ENCODE results near the gene TUBB6. TPM values are rescaled to one million over a fixed set of nuclear protein-coding genes. Genes with fewer than 3 reads are reported as not detected.

TUBB6 gene
- total RNA-seq, 4 donors from 2014 or later, result 61.0 to 164 (median 108) TPM

- Histone ChIP-seq H3K36me3 (no peaks in the 10 kb centered on the region), H3K27me3 (no peaks in the 10 kb centered on the region), H3K27ac (peak overlapping the region; percentile 90 to 97 (median 94)), H3K4me3 (peak overlapping the region; percentile 20 to 37 (median 27)), H3K9me3 (no peaks in the 10 kb centered on the region), H3K4me1 (peaks cover 4 to 24% (median 6%) of the 10 kb centered on the region in 4 donors)
- intact Hi-C loops (cut with DNase I; ENCODE audit: low total_unique reads) (loop anchor here (2.0 to 10.0 kb wide), 3 partner anchors 29 to 387 kb away; no protein-coding TSS in a partner anchor), in situ Hi-C loops (cut with MboI; ENCODE audit: low pct_ligation_motif_present in 1 of 4, low pct_unique_long_range_greater_than_20kb in 1 of 4, low sequenced_read_pairs in 3 of 4) (no loop called here)
- WGBS, 2 donors (ENCODE audit: low coverage in 1 of 2), result 33 to 58% methylated on average over 7 of the region's 7 CpGs
- no peak for DNase-seq
- TF ChIP-seq POLR2A (IDR thresholded peaks at IDR 0.05) (no peak), EP300 (IDR thresholded peaks at IDR 0.05; ENCODE audit: low read depth) (no peak), POLR2AphosphoS5 (IDR thresholded peaks at IDR 0.05) (no peak)
- TF ChIP-seq, protein P1, sequence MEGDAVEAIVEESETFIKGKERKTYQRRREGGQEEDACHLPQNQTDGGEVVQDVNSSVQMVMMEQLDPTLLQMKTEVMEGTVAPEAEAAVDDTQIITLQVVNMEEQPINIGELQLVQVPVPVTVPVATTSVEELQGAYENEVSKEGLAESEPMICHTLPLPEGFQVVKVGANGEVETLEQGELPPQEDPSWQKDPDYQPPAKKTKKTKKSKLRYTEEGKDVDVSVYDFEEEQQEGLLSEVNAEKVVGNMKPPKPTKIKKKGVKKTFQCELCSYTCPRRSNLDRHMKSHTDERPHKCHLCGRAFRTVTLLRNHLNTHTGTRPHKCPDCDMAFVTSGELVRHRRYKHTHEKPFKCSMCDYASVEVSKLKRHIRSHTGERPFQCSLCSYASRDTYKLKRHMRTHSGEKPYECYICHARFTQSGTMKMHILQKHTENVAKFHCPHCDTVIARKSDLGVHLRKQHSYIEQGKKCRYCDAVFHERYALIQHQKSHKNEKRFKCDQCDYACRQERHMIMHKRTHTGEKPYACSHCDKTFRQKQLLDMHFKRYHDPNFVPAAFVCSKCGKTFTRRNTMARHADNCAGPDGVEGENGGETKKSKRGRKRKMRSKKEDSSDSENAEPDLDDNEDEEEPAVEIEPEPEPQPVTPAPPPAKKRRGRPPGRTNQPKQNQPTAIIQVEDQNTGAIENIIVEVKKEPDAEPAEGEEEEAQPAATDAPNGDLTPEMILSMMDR (IDR thresholded peaks at IDR 0.05), result no peak
Observed at GRCh38 chr18:12278215-12278671, 29.8 kb upstream of the TUBB6 start.

- Histone ChIP-seq H3K4me3 (peak overlapping the region; percentile 20 to 37 (median 27)), H3K9me3 (no peaks in the 10 kb centered on the region), H3K36me3 (no peaks in the 10 kb centered on the region), H3K27me3 (no peaks in the 10 kb centered on the region), H3K27ac (peak overlapping the region; percentile 90 to 97 (median 94)), H3K4me1 (peaks cover 4 to 24% (median 6%) of the 10 kb centered on the region in 4 donors)
- TF ChIP-seq EP300 (IDR thresholded peaks at IDR 0.05; ENCODE audit: low read depth) (peak; percentile 36), POLR2A (IDR thresholded peaks at IDR 0.05) (peak; percentile 63), POLR2AphosphoS5 (IDR thresholded peaks at IDR 0.05) (peak; percentile 81 to 86 (median 85))
- TF ChIP-seq, protein P1 (IDR thresholded peaks at IDR 0.05), result peak in 2 of 5 experiments; percentile 23 to 42
- 65% methylated on average over 30 of the region's 30 CpGs; no CpG with 5 or more reads in 1 of the 2 donors for WGBS, 2 donors (ENCODE audit: low coverage in 1 of 2)
- intact Hi-C loops (cut with DNase I; ENCODE audit: low total_unique reads) (loop anchor here (2.0 to 10.0 kb wide), 3 partner anchors 28 to 386 kb away; no protein-coding TSS in a partner anchor), in situ Hi-C loops (cut with MboI; ENCODE audit: low pct_ligation_motif_present in 1 of 4, low pct_unique_long_range_greater_than_20kb in 1 of 4, low sequenced_read_pairs in 3 of 4) (no loop called here)
- DNase-seq, result peak; percentile 69
Observed at GRCh38 chr18:12278741-12279682, 29.0 kb upstream of the TUBB6 start.

DNA sequence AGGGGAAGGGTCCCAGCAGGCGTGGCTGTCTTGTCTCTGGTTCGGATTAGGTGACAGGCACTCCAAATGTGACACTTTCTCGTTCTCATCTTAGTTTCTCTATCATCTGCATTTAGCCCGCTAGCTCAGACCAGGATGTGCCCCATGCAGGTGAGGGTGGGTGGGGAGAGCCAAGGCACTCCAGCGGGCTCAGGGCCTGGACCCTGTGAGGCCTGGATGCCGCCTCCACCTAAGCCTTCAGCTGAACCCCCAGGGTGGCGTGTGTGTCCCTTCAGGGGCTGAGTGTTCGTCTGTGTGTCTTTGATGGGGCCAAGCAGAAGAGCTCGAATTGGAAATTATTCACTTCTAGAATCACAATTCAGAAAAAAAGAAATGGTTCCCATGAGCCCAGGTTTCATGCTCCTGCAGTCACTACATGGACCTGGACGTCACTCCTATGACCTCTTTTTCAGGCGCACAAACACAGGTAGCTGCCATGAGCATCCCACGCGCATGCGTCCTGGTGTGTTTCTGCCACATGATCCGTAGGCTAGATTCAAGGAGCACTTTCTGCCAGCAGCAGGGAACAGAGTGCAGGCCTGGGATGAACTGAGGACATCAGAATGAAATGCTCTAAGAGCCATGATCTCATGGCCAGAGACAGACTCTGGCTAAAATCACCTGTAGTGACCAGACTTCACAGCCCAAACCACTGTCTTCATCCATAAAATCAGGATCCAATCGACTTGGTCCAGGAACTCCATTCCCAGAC is 28.1 kb upstream of the TUBB6 start:
- Histone ChIP-seq H3K4me3 (peak overlapping the region in 3 of 4 donors; percentile 9 to 35 (median 28)), H3K36me3 (no peaks in the 10 kb centered on the region), H3K27me3 (peaks cover 3% of the 10 kb centered on the region), H3K27ac (peak overlapping the region; percentile 90 to 97 (median 94)), H3K9me3 (no peaks in the 10 kb centered on the region), H3K4me1 (peaks cover 4 to 24% (median 6%) of the 10 kb centered on the region in 4 donors)
- WGBS, 2 donors (ENCODE audit: low coverage in 1 of 2), result 77% methylated on average over 16 of the region's 16 CpGs; no CpG with 5 or more reads in 1 of the 2 donors
- intact Hi-C loops (cut with DNase I; ENCODE audit: low total_unique reads) (loop anchor here (2.0 to 10.0 kb wide), 3 partner anchors 27 to 385 kb away; no protein-coding TSS in a partner anchor), in situ Hi-C loops (cut with MboI; ENCODE audit: low pct_ligation_motif_present in 1 of 4, low pct_unique_long_range_greater_than_20kb in 1 of 4, low sequenced_read_pairs in 3 of 4) (no loop called here)
- no peak for DNase-seq
- TF ChIP-seq POLR2A (IDR thresholded peaks at IDR 0.05) (no peak), EP300 (IDR thresholded peaks at IDR 0.05; ENCODE audit: low read depth) (no peak), POLR2AphosphoS5 (IDR thresholded peaks at IDR 0.05) (peak in 1 of 3 donors; percentile 15)
- TF ChIP-seq, protein P1 (IDR thresholded peaks at IDR 0.05), result no peak

Data from transverse colon (tissue), 4 donors.